BJ (cell line): ENCODE results near the gene CD300H. TPM values are rescaled to one million over a fixed set of nuclear protein-coding genes. Genes with fewer than 3 reads are reported as not detected.

Experiments
- CTCF ChIA-PET: fragments of 350-600 bp; formaldehyde crosslinking; extraction: SDS; loops from one replicate; lab custom pipeline; 2021; ENCODE audit warnings: antibody characterized with exemption, inconsistent platforms; lab: Yijun Ruan, JAX
- POLR2A ChIA-PET: fragments of 300-600 bp; sonication (Branson Sonifier 250); formaldehyde crosslinking; extraction: SDS; loops from one replicate; lab custom pipeline; 2021; ENCODE audit warnings: antibody characterized with exemption; lab: Charles Lee
- DNase-seq: peaks from one replicate; pipeline ENCODE4 v3.0.0-alpha.2; 2011; ENCODE audit warnings: low read depth
- H3K27me3 ChIP-seq: 2 replicates; pipeline ENCODE4 v1.6.0; 2011; ENCODE audit warnings: low read length; ENCODE audit not compliant: control insufficient read depth, insufficient read depth
- H3K36me3 ChIP-seq: 2 replicates; pipeline ENCODE4 v1.5.1; 2011; ENCODE audit warnings: low read length; ENCODE audit not compliant: control insufficient read depth, insufficient read depth
- H3K4me3 ChIP-seq: 2 replicates; pipeline ENCODE4 v1.5.1; 2011; ENCODE audit warnings: low read depth, mild to moderate bottlenecking, control low read depth, low read length
- polyA plus RNA-seq: library from polyadenylated mRNA; depleted of rRNA; stranded (reverse); fragments of >200 nt; gene quantifications from 2 replicates; pipeline ENCODE4 v1.2.3, GENCODE V29; 2011
- TF ChIP-seq, protein P1 (sequence below): IDR thresholded peaks from 2 replicates; pipeline ENCODE4 v1.5.1; 2011; ENCODE audit warnings: low read depth, mild to moderate bottlenecking, control low read depth, inconsistent platforms, low read length, moderate library complexity; ENCODE audit not compliant: insufficient read depth

Gene CD300H
- polyA plus RNA-seq, 1 experiment: not detected

- peak; percentile 35 for DNase-seq
- H3K4me3 ChIP-seq: no peak overlapping the region
- H3K27me3 ChIP-seq: no peaks in the 10 kb centered on the region
- POLR2A ChIA-PET: no interaction called here
- TF ChIP-seq, protein P1, sequence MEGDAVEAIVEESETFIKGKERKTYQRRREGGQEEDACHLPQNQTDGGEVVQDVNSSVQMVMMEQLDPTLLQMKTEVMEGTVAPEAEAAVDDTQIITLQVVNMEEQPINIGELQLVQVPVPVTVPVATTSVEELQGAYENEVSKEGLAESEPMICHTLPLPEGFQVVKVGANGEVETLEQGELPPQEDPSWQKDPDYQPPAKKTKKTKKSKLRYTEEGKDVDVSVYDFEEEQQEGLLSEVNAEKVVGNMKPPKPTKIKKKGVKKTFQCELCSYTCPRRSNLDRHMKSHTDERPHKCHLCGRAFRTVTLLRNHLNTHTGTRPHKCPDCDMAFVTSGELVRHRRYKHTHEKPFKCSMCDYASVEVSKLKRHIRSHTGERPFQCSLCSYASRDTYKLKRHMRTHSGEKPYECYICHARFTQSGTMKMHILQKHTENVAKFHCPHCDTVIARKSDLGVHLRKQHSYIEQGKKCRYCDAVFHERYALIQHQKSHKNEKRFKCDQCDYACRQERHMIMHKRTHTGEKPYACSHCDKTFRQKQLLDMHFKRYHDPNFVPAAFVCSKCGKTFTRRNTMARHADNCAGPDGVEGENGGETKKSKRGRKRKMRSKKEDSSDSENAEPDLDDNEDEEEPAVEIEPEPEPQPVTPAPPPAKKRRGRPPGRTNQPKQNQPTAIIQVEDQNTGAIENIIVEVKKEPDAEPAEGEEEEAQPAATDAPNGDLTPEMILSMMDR: no peak
- CTCF ChIA-PET: no interaction called here
- H3K36me3 ChIP-seq: no peaks in the 10 kb centered on the region
Measured at GRCh38 chr17:74569020-74570003, 2.0 kb upstream of the CD300H start.

- CTCF ChIA-PET: no interaction called here
- H3K36me3 ChIP-seq: no peaks in the 10 kb centered on the region
- H3K4me3 ChIP-seq: no peak overlapping the region
- DNase-seq: no peak
- TF ChIP-seq, protein P1: no peak
- POLR2A ChIA-PET: no interaction called here
- no peaks in the 10 kb centered on the region for H3K27me3 ChIP-seq
Measured at GRCh38 chr17:74568106-74568873, 981 bp upstream of the CD300H start.

DNA sequence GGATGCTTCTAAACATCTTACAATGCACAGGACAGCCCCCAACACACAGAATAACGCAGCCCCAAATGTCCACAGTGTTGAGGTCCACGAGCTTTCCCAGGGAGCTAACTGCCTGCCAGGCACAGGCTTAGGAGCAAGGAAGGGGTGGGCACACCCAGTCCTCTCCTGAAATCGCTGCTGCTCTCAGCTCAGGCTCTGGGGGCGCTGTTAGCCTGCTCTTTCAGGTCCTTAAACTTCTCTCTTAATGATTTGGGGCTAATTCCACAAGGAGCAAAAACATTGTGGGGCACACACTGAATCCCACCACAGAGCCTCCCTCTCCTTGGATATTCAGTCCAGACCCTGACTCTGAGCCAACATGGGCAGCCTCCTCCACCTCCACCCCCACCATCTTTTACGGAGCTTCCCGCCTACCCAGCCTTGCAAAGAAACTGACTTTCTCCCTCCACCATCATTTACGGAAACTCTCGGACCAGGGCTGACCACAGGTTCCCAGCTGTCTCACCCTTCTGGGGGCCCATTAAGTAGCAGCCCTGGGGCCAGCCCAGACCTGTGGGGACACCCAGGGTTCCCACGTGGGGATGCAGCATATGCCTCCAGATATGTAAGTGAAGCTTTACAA is 1.1 kb downstream of the CD300H start:
- no peaks in the 10 kb centered on the region for H3K36me3 ChIP-seq
- no peak for DNase-seq
- TF ChIP-seq, protein P1: peak; percentile 29
- ChIA-PET POLR2A (no interaction called here), CTCF (interaction anchor here (0.7 to 0.9 kb wide), 2 partner anchors 10 to 198 kb away, joined by 3 to 4 read pairs; no protein-coding TSS in a partner anchor)
- no peaks in the 10 kb centered on the region for H3K27me3 ChIP-seq
- H3K4me3 ChIP-seq: no peak overlapping the region

DNA sequence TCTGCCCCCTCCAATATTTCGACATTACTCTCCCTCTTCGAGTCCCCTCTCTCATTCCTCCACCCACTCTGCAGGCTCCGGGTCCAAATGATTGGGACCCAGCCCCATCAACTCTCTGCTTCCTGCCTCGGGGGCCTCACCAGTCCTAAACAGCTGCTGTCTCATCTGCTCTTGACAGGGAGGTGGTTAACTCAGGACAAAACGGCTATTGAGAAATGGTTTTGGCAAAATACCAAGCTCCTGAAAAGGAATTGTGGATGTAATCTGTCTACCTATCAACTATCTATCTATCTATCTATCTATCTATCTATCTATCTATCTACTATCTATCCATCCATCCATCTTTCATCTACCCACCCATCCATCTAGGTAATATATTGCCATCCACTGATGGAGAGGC is 2.2 kb downstream of the CD300H start:
- CTCF ChIA-PET: no interaction called here

More for the DNA sequence above, 2.2 kb downstream of the CD300H start:
- DNase-seq: no peak
- no peaks in the 10 kb centered on the region for H3K36me3 ChIP-seq
- no peaks in the 10 kb centered on the region for H3K27me3 ChIP-seq
- no peak overlapping the region for H3K4me3 ChIP-seq
- POLR2A ChIA-PET: no interaction called here
- TF ChIP-seq, protein P1: no peak
